Loucy (cell line): Measurements from ENCODE around the gene ERP27.

Source experiments
- H2AFZ ChIP-seq: fragments of 200-600 bp; sonication (generic); 2 replicates; pipeline ENCODE4 v1.6.0; 2016; ENCODE audit warnings: antibody characterized with exemption, mild to moderate bottlenecking, low read length, moderate library complexity
- H3F3A ChIP-seq: fragments of 200-600 bp; 2 replicates; pipeline ENCODE4 v1.6.0; 2016; ENCODE audit warnings: antibody characterized with exemption, low read depth, mild to moderate bottlenecking
- H3K27me3 ChIP-seq: fragments of 200-600 bp; sonication (generic); 2 replicates; pipeline ENCODE4 v1.6.1; 2014; ENCODE audit warnings: low read length, mild to moderate bottlenecking; ENCODE audit not compliant: insufficient read depth, poor library complexity, severe bottlenecking
- H3K36me3 ChIP-seq: fragments of 200-600 bp; sonication (generic); 2 replicates; pipeline ENCODE4 v1.6.1; 2016; ENCODE audit warnings: low read length; ENCODE audit not compliant: insufficient read depth
- H3K4me1 ChIP-seq: fragments of 200-600 bp; sonication (generic); 2 replicates; pipeline ENCODE4 v1.5.1; 2014; ENCODE audit warnings: low read length, mild to moderate bottlenecking; ENCODE audit not compliant: insufficient read depth, poor library complexity, severe bottlenecking
- H3K4me2 ChIP-seq: fragments of 200-600 bp; sonication (generic); 2 replicates; pipeline ENCODE4 v1.6.0; 2014; ENCODE audit warnings: antibody characterized with exemption, low read length, low read depth, mild to moderate bottlenecking; ENCODE audit not compliant: poor library complexity, severe bottlenecking
- H3K4me3 ChIP-seq: fragments of 200-600 bp; sonication (generic); 2 replicates; pipeline ENCODE4 v1.5.1; 2014; ENCODE audit warnings: low read length, mild to moderate bottlenecking, mixed read lengths; ENCODE audit not compliant: poor library complexity, severe bottlenecking
- H3K79me2 ChIP-seq: fragments of 200-600 bp; sonication (generic); 2 replicates; pipeline ENCODE4 v1.6.1; 2014; ENCODE audit warnings: low read length; ENCODE audit not compliant: insufficient read depth
- H3K9ac ChIP-seq: fragments of 200-600 bp; sonication (generic); 2 replicates; pipeline ENCODE4 v1.6.0; 2014; ENCODE audit warnings: mild to moderate bottlenecking, low read depth, low read length, moderate library complexity; ENCODE audit not compliant: poor library complexity, severe bottlenecking
- H3K9me2 ChIP-seq: fragments of 200-600 bp; sonication (generic); replicated peaks from 2 replicates; pipeline ENCODE4 v1.6.1; 2016; ENCODE audit warnings: low read depth, low read length, mixed read lengths
- H3K9me3 ChIP-seq: fragments of 200-600 bp; sonication (generic); 2 replicates; pipeline ENCODE4 v1.6.1; 2014; ENCODE audit warnings: mild to moderate bottlenecking, antibody characterized with exemption, low read length, low read depth; ENCODE audit not compliant: insufficient read depth
- H4K20me1 ChIP-seq: fragments of 200-600 bp; sonication (generic); 2 replicates; pipeline ENCODE4 v1.6.0; 2014; ENCODE audit warnings: antibody characterized with exemption, low read length, mild to moderate bottlenecking; ENCODE audit not compliant: insufficient read depth, poor library complexity, severe bottlenecking
- EZH2phosphoT487 ChIP-seq: fragments of 200-600 bp; IDR thresholded peaks from 2 replicates; pipeline ENCODE4 v1.6.1; 2018; ENCODE audit warnings: antibody characterized with exemption, mild to moderate bottlenecking, moderate library complexity, borderline replicate concordance
- TF ChIP-seq, protein P1 (sequence below): fragments of 200-600 bp; sonication (generic); conservative IDR thresholded peaks from 2 replicates; pipeline ENCODE4 v1.5.1; 2014; ENCODE audit warnings: mild to moderate bottlenecking, antibody characterized with exemption, low read length

The ERP27 gene

DNA sequence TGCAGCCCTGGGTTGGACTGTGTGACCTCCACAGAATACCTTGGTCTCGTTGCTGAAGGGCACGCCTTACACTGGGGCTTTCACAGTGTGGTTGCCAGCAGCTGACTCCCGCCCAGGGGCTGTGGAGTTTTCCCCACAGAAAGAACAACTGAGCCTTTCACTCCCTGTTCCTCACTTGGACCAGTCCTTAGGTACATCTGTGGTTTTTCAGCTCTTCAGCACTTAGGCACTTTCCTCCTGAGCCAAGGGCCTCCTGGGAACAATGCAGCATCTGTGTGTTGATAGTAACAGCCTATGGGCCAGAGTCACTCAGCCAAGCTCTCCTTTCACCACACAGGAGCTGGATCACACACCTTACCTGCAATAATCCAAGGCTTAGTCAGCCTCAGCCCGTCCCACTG, 25.0 kb downstream of the ERP27 start:
- Histone ChIP-seq H3K4me2 (no peak overlapping the region), H3K4me1 (peaks cover 7% of the 10 kb centered on the region), H3F3A (no peaks in the 10 kb centered on the region), H3K9me2 (no peaks in the 10 kb centered on the region), H3K79me2 (no peaks in the 10 kb centered on the region), H3K27me3 (no peaks in the 10 kb centered on the region), H3K36me3 (peaks cover 7% of the 10 kb centered on the region; the same call in 1 of the 2 replicates), H3K9me3 (no peaks in the 10 kb centered on the region), H3K4me3 (no peak overlapping the region), H4K20me1 (no peaks in the 10 kb centered on the region), H2AFZ (no peak overlapping the region), H3K9ac (no peak overlapping the region)
- TF ChIP-seq EZH2phosphoT487: no peak

DNA sequence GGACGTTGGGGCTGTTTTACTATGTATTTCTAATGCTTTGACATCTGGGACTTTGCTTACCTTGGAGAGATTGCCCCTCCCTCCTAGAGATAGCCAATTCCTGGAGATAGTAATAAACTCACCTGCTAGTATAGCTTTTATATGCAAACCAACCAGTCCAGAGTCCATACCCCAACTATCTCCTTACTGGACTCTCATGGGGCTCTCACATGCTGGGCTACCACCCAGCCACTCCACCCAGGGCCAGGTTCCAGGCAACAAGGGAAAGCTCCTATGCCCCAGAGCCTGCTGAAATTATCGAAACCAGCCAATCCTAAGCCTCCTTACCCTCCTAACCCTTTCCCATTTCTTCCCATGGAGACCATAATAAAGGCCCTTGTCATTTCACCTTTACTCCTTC, 27.2 kb downstream of the ERP27 start:
- H3K9ac ChIP-seq: no peak overlapping the region
- no peak overlapping the region for H3K4me3 ChIP-seq
- H2AFZ ChIP-seq: no peak overlapping the region
- H3K36me3 ChIP-seq: peaks cover 7% of the 10 kb centered on the region; the same call in 1 of the 2 replicates
- H3K4me1 ChIP-seq: peaks cover 13% of the 10 kb centered on the region
- no peaks in the 10 kb centered on the region for H3K9me2 ChIP-seq
- no peaks in the 10 kb centered on the region for H3K79me2 ChIP-seq
- TF ChIP-seq EZH2phosphoT487: no peak
- TF ChIP-seq, protein P1, sequence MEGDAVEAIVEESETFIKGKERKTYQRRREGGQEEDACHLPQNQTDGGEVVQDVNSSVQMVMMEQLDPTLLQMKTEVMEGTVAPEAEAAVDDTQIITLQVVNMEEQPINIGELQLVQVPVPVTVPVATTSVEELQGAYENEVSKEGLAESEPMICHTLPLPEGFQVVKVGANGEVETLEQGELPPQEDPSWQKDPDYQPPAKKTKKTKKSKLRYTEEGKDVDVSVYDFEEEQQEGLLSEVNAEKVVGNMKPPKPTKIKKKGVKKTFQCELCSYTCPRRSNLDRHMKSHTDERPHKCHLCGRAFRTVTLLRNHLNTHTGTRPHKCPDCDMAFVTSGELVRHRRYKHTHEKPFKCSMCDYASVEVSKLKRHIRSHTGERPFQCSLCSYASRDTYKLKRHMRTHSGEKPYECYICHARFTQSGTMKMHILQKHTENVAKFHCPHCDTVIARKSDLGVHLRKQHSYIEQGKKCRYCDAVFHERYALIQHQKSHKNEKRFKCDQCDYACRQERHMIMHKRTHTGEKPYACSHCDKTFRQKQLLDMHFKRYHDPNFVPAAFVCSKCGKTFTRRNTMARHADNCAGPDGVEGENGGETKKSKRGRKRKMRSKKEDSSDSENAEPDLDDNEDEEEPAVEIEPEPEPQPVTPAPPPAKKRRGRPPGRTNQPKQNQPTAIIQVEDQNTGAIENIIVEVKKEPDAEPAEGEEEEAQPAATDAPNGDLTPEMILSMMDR: no peak
- no peaks in the 10 kb centered on the region for H3K9me3 ChIP-seq
- H3K27me3 ChIP-seq: no peaks in the 10 kb centered on the region
- H4K20me1 ChIP-seq: no peaks in the 10 kb centered on the region
- no peaks in the 10 kb centered on the region for H3F3A ChIP-seq
- no peak overlapping the region for H3K4me2 ChIP-seq

DNA sequence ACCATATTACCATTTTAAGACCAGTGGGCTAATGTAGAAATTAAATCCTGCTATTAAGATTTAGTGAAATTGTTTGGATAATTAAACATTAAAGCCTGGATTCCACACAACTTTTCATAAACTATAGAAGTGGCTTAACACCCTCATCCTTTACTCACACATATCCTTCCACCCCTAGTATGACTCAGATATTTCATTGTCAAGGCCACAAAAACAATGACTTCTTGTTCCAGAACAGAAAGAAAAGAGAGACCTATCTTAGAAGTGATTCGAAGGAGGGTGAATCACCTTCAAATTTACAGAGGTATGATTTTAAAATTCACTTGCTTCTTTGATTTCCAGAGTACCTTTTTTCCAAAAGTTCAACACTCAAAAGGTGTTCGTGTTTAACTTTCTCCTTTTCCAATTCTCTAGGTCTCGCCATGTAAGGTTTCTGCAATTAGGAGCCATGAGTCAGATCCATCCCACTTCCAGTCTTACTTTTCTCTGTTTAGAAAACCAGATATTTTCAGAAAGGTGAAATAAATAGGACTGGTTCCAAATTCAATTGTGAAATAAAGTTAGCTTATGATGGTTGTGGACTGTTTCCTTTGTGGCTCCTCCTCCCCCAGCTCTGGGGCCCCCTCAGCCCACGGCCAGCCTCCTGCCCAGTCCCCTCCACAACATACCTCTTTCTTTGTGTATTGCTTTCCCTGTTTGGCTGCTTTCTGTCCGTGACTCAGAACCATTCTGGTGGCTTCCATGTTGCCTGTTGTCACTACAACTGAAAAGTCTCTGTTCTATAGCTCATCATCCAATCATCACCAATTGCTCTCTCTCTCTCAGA, 28.0 kb downstream of the ERP27 start:
- no peak overlapping the region for H3K4me3 ChIP-seq
- H3F3A ChIP-seq: no peaks in the 10 kb centered on the region
- no peak overlapping the region for H3K9ac ChIP-seq
- no peak overlapping the region for H2AFZ ChIP-seq
- no peaks in the 10 kb centered on the region for H4K20me1 ChIP-seq
- no peak overlapping the region for H3K4me2 ChIP-seq
- no peaks in the 10 kb centered on the region for H3K9me2 ChIP-seq
- TF ChIP-seq EZH2phosphoT487: no peak
- TF ChIP-seq, protein P1: no peak
- peaks cover 7% of the 10 kb centered on the region; the same call in 1 of the 2 replicates for H3K36me3 ChIP-seq
- no peaks in the 10 kb centered on the region for H3K9me3 ChIP-seq
- no peaks in the 10 kb centered on the region for H3K27me3 ChIP-seq
- no peaks in the 10 kb centered on the region for H3K79me2 ChIP-seq
- peaks cover 13% of the 10 kb centered on the region for H3K4me1 ChIP-seq
